SHP77 (cell line): Measurements from ENCODE around the gene IL20RB.

Source experiments
- DNase-seq, 2 experiments: peaks; one replicate each; lab custom pipeline; 2025; lab: John Stamatoyannopoulos, UW

Gene IL20RB

DNA sequence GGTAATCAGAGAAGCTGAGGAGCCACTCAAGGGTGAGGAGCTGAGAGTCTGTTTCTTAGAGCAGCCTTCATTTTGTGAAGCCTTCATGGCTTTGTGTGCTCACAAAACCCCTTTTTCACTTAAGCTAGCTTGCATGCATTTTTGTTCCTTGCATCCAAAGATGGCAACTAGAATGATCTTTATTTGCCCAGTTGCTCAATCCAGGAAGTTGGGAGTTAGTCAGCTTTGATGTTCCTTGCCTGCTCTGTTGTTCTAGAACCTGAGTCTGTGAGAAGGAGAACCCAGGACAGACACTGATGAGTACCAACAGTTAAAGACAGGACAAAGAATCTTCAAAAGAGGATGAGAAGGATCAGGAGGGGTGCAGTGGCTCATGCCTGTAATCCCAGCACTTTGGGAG, 81.8 kb downstream of the IL20RB start:
- DNase-seq, result no peak

DNA sequence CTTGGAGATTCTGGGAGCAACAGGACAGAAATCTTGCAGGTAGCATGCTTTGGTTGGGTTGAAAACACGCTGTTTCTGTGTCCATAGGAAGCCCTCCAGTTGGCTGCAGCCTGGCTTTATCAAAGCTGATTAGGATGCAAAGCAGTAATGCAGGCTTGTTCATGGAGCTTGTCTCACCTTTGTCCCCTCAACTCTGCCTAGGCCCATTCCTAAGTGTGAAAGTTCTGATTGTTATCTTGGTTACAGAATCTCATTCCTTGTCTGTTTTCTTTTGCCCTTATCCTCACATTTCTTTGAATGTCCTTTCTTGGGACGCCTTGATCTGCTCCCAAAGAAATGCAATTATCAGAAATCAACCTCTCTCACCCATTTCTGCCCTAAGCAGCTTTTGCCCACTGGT, 83.5 kb downstream of the IL20RB start:
- no peak for DNase-seq

DNA sequence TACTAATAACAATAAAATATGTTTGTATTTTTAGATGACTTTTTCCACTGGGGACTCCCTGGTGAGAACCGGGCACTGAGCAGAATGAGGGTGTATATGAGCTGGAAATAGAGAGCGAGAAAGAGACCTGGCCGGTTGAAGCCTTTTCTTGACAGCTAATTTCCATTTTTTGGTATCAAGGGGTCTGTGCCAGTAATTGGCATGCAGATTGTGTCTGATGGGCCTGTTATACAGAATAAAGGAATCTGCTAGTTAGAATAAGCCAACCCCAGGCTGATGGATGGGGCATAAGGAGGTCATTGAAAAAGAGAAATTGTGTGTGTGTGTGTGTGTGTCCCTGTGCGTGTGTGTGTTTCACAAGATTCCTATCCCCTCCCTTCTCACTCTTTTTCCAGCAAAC, 83.9 kb downstream of the IL20RB start:
- DNase-seq, result no peak

DNA sequence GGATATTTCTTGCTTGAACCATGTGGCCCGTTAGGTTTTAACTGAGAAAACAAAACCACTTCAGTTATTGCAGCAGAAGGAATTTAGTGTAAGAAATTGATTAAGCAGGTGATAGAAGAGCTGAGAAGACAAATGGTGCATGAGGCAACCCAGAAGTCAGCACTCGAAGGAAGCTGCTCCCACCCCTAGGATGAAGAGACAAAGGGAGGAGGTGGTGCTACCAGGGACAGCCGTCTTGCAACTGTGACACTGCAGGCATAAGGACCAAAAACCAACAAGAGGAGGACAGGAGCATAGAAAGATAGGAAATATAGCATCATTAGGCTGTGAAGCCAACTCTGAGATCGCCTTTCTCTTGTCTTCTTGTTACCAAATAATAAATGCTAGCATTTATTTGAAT, 89.0 kb downstream of the IL20RB start:
- no peak for DNase-seq

DNA sequence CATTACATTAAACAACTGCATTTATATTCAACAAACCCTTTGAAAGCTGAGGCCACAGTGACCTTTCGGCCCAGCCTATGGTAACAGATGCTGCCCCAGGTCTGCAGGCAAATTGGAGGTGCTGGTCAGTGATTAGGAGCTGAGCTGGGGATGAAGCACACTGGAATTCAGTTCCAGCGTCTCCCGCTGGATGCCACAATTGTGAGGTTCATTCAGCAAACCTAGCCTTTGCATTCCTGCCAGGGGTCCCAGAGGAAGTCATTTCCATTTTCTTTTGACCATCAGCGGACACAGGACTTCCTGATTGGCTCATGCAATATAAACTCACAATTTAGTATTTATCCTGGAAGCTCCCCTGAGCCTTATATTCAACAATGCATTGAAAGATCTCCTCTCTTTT, 89.5 kb downstream of the IL20RB start:
- no peak for DNase-seq

DNA sequence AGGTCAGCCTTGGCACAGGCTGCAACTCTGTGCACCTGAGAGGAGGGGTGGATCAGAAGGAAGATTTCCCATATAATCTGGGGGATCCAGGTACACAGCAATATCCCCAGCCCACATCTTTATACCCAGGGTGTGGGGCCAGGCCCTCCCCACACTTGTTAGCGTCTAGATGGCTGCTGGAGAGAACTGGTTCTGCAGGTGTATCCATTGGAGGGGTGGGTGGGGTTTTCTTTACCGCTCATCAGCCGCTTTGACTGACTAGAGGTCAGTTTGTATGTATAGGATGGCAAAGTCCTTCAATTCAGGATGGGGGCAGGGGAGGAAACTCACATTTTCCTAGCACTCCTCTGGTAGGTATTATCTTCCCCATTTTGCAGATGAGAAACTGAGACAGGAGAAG, 92.5 kb downstream of the IL20RB start:
- DNase-seq, result no peak

DNA sequence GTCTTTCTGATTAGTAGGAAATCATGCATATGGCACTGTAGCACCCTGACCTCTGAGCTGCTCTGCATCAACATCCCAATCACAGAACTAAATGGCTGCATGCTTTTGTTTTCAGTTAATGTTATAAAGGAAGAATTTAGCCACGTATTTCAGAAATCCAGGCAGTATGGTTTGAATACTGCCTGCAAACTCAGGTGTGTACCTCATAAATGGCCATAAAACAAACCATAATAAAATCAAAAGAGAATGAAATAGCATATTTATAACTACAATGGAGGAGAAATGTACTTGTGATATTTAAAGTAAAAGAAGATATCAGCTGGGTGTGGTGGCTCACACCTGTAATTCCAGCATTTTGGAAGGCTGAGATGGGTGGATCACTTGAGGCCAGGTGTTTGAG, 94.5 kb downstream of the IL20RB start:
- DNase-seq, result no peak
